ENCODE results near the gene SHD.
"Not testable (repeated sequence)": the region's sequence is repeated elsewhere in the genome, so short reads cannot be mapped to it uniquely, and the experiment has no call there.

Gene SHD

GRCh38 chr19:4267901-4268815 is 10.9 kb upstream of the SHD start:
- no peak for DNase-seq (ENCODE audit: low spot score)
- no peak for TF ChIP-seq CTCF (IDR thresholded peaks at IDR 0.05; ENCODE audit: extremely low read depth, insufficient read depth, missing control alignments)
- in situ Hi-C loops (cut with MboI; ENCODE audit: low pct_unique_long_range_greater_than_20kb, low sequenced_read_pairs, unreplicated experiment) = no loop called here

DNA sequence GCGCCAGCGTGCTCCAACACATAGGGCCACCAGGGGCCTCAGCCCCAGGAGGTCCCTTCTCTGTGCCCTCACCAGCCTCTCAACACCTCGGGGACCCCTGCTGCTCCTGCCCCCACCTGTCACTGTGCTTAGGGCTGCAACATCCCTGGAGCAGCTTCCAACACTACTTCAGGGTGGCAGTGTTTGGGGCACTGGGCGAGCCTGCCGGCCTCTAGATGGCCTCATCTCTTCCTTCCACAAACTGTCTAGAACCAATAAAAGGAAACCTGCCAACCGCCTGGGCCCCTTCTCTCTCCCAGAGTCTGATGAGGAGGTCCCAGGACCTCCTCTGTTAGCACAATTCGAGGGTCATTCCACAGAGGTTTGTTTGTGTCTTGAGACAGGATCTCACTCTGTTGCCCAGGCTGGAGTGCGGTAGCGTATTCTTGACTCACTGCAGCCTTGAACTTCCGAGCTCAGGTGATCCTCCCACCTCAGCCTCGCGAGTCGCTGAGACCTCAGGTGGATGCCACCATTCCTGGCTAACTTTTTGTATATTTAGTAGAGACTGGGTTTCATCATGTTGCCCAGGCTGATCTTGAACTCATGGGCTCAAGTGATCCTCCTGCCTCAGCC is 10.1 kb upstream of the SHD start:
- in situ Hi-C loops (cut with MboI; ENCODE audit: low pct_unique_long_range_greater_than_20kb, low sequenced_read_pairs, unreplicated experiment) = no loop called here
- no peak for TF ChIP-seq CTCF (IDR thresholded peaks at IDR 0.05; ENCODE audit: extremely low read depth, insufficient read depth, missing control alignments)
- no peak for DNase-seq (ENCODE audit: low spot score)

DNA sequence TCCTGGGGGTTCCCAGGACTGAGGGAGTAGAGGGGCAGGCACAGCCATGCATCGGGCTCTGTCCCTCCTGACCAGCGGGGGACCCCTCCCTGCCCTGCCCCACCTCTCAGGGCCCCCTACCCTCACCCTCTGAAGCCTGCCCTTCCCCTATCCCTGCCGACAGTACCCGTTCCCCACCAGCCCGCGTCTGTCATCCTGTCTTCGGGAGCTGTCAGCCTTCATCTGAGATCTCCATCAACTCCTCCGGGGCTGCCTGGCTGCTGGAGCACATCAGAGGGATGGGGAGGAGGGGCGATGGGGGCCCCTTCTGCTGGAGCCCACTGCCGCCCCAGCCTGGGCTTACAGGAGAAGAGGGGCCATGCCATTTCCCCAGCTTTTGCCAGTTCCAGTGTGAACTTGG is 6.2 kb upstream of the SHD start:
- no peak for TF ChIP-seq CTCF (IDR thresholded peaks at IDR 0.05; ENCODE audit: extremely low read depth, insufficient read depth, missing control alignments)
- DNase-seq (ENCODE audit: low spot score) = no peak
- in situ Hi-C loops (cut with MboI; ENCODE audit: low pct_unique_long_range_greater_than_20kb, low sequenced_read_pairs, unreplicated experiment) = loop anchor here (10.0 kb wide), 2 partner anchors 82 to 252 kb away; no protein-coding TSS in a partner anchor

DNA sequence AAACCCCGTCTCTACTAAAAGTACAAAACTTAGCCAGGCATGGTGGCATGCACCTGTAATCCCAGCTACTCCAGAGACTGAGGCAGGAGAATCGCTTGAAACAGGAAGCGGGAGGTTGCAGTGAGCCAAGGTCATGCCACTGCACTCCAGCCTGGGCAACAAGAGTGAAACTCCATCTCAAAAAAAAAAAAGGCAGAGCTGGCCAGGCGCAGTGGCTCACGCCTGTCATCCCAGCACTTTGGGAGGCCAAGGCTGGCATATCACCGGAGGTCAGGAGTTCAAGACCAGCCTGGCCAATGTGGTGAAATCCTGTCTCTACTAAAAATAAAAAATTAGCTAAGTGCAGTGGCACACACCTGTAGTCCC is 4.8 kb upstream of the SHD start:
- in situ Hi-C loops (cut with MboI; ENCODE audit: low pct_unique_long_range_greater_than_20kb, low sequenced_read_pairs, unreplicated experiment) = loop anchor here (10.0 kb wide), 2 partner anchors 80 to 250 kb away; no protein-coding TSS in a partner anchor
- DNase-seq (ENCODE audit: low spot score) = not testable (repeated sequence)

- no peak for TF ChIP-seq CTCF (IDR thresholded peaks at IDR 0.05; ENCODE audit: extremely low read depth, insufficient read depth, missing control alignments)
- DNase-seq (ENCODE audit: low spot score) = no peak
- in situ Hi-C loops (cut with MboI; ENCODE audit: low pct_unique_long_range_greater_than_20kb, low sequenced_read_pairs, unreplicated experiment) = loop anchor here (10.0 kb wide), 2 partner anchors 78 to 248 kb away; no protein-coding TSS in a partner anchor
These were observed 1.8 kb upstream of the SHD start for GRCh38 chr19:4277191-4277696.

- in situ Hi-C loops (cut with MboI; ENCODE audit: low pct_unique_long_range_greater_than_20kb, low sequenced_read_pairs, unreplicated experiment) = loop anchor here (10.0 kb wide), 2 partner anchors 77 to 247 kb away; no protein-coding TSS in a partner anchor
- TF ChIP-seq CTCF (IDR thresholded peaks at IDR 0.05; ENCODE audit: extremely low read depth, insufficient read depth, missing control alignments) = no peak
- no peak for DNase-seq (ENCODE audit: low spot score)
These were observed 1.1 kb upstream of the SHD start for GRCh38 chr19:4278010-4278409.

- no peak for TF ChIP-seq CTCF (IDR thresholded peaks at IDR 0.05; ENCODE audit: extremely low read depth, insufficient read depth, missing control alignments)
These were observed 132 bp downstream of the SHD start for GRCh38 chr19:4279267-4279529.

More at GRCh38 chr19:4279267-4279529, 132 bp downstream of the SHD start:
- in situ Hi-C loops (cut with MboI; ENCODE audit: low pct_unique_long_range_greater_than_20kb, low sequenced_read_pairs, unreplicated experiment) = loop anchor here (10.0 kb wide), 2 partner anchors 76 to 246 kb away; no protein-coding TSS in a partner anchor
- no peak for DNase-seq (ENCODE audit: low spot score)

All from GM13977 (cell line).